Activated gamma-delta T cell treated with anti-CD3 and anti-CD28 coated beads, Interleukin-2, amount 50 U/mL, for 16 hours (primary cell): ENCODE results near the gene AHRR.
"Not testable (repeated sequence)": the region's sequence is repeated elsewhere in the genome, so short reads cannot be mapped to it uniquely, and the experiment has no call there.

Experiments used
- DNase-seq: peaks from one replicate; pipeline ENCODE4 v3.0.0-alpha.2; 2020; ENCODE audit warnings: low read depth

Gene AHRR

DNA sequence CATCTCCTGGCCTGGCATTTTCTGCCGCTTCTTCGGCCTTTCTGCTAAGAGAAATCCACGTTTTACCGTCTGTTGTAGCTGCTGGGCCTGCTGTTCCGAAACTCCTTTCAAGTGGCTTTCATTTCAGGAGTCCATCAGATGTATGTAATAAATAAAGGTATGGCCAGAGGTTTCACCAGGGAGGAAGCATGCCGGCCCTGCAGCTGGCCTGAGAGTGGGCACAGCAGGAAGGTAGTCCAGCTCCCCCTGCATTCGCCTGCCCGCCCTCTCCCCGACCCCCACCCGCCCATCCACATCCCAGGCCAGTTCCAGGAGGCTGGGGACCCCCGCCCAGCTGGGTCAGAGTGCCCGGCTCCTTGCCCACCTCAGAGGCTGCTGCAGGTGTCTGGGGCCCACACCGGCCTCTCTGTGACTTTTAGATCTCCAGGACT is 75.0 kb downstream of the AHRR start:
- DNase-seq = no peak

DNA sequence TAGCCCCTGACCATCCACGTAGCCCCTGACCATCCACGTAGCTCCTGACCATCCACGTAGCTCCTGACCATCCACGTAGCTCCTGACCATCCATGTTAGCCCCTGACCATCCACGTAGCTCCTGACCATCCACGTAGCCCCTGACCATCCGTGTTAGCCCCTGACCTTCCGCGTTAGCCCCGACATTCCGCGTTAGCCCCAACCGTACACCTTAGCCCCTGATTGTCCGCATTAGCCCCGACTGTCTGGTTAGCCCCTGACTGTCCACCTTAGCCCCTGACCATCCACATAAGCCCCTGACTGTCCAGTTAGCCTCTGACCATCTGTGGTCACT is 76.6 kb downstream of the AHRR start:
- DNase-seq = not testable (repeated sequence)

DNA sequence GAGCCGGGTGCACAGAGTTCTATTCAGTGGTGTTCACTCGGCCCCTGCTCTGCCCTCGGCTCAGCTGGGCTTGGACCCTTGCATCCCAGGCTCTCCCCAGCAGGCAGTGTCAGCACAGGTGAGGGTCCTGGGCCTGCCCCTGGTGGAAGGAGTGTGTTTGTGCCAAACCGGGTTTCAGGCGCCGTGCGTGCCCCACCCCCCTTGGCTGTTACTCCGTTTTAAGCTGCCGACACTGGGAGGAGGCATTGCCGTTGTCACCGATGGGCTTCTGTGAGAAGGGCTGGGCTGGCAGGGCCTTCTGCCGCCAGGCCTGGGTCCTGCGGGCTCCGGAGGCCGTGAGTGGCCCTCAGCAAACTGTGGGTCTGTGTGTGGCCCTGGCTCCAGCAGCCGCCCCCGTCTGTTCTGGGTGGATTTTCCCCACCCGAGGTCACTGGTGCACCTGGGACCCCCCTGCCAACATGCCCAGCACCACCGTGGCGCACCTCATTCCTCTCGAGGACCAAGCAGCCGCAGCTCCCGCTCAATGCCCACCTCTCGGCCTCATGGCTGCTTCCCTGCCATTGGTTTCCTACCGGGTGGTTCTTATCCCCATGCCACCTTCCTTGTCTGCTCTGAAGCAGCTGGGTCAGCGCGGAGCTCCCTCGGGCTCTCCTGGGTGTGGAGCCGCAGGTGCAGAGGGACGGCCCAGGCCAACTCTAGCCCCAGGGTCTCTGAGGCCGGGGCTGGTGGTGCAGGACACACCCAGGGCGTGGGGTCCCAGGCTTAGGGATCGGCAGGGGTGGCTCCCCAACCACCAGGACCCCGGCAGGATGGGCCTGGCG is 77.2 kb downstream of the AHRR start:
- DNase-seq = no peak

DNA sequence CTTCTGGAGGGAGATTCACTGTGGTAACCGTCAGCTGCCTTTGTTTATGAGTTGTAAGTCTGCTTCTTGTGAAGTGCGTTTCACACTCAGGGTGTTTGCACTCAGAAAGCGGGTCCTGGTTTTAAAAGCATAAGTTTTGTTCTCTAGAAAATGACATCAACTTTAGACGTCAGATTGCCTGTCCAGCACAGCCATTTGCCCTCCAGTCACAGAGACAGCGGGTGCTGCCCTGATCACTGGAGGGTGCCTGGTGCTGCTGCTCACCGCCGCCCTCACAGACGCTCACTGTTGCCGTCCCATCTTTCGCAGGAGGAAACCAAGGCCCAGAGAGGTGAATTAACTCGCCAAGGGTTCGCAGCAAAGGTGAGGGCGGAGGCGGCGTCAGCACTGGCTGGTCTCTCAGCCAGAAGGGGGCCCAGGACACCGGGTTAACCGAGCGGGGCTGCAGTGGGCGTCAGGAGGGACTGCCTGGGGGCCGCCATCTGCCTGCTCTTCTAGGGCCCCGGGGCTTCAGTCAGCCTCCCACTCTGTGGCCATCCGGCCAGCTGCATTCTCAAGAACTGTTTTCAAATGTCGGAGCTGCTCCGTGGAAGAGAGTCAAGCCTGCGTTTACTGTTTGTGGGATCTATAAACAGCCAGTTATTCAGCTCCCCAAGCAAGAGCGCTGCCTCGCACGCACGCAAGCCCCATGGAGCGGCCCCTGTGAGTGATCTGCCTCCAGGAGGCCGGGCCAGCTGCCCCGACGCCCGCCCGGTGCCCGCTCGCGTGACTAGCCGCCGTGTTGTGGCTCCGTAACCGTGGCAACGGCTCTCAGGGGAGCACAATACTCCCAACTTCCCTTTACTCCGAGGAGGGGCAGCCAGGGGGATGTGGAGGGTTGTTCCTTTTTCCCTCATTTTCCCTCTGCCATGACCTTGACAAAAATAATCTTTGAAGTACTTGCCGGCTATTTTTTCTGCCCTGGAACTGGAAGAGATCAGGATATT is 78.1 kb downstream of the AHRR start:
- peak; percentile 61 for DNase-seq

DNA sequence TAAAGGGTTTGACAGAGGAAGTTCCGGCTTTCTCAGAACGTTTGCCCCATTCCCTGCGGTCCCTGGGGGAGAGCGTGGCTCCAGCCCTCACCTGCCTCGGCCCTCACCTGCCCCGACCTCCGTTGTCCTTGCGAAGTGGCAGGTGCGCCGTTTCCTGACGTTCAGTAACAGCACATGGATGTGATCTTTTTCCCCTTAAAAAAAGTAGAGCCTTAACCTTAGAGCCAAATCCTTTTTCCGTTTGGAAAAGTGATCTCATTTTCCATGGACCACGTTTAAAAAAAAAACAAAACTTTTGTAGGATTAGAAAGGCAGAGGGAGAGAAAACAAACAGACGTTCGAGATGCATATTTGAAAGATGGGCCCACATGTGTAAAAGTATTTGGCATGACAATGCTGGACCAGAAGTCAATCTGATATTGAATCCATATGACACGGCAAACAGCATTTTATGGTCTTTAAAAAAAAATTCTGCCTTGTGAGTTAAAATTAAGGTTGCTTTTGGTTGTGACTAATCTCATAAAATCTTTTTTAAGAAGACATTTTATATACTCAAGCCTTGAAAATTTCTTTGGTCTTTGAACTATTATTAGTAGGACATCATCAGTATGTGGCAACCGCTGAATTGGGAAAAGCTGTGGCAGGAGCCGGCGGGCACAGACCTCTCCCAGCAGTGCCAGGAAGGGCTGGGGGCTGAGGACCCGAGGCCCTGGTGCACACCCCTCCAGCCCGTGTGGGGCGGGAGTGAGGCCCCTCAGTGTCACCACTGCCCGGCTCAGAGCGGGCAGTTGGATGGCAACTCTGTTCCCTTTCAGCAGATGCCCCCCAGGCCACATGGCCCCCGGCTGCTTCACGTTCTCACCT is 79.0 kb downstream of the AHRR start:
- DNase-seq = no peak

DNA sequence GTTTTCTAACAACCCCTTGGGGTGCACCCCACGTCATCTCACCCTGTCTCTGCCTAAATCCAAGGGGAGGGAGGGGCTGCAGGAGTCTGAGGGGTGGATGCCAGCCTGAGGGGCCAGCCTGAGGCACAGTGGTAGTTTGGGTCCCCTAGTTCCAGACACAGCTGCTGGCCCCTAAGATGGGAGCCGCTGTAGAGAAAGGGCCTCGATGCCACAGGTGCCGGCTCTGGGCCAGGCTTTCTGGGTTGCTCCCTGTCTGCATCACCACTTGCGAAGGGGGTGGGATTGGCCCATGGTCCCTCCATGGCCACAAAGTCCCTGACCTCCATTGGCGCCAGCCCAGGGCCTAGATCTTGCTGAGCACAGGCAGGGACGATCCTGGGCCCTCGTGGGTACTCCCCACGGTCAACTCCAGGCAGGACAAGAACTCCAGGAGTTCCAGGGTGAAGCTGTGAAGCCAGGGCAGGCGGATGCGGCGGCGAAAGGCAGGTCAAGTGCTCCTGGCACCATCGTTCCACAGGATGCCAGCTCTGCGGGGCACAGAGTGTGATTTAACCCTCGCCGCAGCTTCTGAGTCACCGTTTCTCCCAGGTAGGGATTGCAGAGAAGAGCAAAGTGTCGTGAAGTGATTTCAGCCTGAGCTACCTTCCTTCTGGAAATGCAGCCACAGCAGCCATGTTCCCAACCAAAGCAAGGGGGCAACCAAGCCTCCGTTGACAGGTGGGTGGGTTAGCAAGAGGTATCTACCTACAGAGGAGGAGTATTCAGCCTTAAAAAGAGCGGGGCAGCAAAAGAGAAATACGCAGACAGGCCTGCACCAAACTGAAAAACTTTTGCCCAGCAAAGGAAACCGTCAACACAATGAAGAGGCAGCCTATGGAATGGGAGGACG is 79.9 kb downstream of the AHRR start:
- DNase-seq = no peak

DNA sequence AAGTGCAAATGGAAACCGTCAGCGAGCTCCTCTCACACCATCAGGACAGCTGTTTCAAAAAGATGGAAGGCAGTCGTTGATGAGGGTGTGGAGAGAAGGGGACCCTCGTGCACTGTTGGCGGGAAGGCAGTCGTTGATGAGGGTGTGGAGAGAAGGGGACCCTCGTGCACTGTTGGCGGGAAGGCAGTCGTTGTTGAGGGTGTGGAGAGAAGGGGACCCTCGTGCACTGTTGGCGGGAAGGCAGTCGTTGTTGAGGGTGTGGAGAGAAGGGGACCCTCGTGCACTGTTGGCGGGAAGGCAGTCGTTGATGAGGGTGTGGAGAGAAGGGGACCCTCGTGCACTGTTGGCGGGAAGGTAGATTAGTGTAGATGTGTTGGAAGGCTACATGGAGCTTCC is 80.7 kb downstream of the AHRR start:
- DNase-seq = not testable (repeated sequence)

DNA sequence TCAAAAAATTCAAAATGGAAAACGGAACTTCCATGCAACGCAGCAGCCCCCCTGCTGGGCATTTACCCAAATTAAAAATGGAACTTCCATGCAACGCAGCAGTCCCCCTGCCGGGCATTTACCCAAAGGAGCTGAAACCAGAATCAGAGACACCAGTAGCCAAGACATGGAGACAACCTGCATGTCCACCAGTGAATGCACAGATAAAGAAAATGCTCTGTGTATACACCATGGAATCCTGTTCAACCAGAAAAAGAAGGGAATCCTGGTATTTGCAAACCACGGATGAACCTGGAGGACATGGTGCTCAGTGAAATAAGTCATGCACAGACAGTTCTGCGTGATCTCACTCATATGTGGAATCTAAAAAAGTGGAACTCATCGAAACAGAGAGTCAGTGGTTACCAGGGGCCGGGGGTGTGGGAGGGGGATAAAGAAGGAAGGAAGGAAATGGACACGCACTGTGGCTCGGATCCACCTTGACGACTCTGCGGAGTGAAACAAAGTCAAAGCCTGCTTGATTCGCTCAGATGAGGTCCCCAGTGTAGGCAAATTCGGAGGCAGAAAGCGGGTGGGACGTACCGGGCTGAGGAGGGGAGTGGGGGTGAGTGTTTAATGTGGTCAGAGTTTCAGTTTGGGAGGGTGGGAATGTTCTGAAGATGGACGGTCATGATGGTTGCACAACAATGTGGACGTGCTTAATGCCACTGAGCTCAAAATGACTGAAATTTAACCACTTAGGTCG is 81.3 kb downstream of the AHRR start:
- no peak for DNase-seq

DNA sequence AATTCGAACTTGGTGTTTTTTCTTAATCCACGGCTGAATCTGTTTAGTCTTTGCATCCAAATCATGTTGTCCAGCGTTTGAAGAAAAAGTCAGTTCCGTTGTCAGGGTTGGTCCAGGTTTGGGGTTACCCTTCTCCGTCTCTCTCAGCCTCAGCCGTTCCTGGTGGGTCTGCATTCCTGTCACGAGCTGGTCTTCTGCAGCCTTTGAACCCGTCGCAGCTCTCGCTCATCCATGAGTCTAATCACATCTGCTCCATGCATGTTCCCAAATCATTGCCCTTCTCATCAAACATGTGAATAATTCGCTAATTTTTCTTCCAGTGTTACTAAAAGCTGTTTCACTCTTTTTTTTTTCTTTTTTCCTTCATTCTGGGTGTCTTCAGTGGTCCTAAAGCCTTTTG is 82.5 kb downstream of the AHRR start:
- no peak for DNase-seq

DNA sequence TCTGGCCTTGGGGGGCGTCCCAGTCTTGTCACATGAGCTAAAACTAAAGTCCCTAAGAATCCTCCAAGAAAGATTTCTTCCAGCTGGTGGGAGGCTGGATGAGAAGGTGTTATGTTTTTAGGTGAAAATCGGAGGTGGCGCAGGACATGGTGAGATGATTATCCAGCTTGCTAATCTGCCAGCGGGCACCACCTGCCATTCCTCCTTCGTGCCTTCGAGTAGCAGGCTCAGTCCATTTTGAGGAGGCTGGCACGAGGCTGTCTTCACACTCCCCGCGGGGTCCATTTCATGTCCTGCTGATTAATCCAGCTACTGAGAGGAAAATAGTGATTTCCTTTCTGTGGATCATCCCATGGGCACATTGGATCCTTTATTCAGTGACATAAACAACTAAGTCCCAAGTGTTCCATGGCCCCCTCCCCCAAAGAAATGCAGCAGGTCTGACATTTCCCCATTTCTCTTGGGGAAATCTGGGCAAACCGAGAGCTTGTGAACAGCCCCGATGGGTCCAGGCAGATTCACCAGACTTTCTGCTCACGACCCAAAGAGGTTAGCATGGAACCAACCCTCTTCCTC is 83.2 kb downstream of the AHRR start:
- no peak for DNase-seq

DNA sequence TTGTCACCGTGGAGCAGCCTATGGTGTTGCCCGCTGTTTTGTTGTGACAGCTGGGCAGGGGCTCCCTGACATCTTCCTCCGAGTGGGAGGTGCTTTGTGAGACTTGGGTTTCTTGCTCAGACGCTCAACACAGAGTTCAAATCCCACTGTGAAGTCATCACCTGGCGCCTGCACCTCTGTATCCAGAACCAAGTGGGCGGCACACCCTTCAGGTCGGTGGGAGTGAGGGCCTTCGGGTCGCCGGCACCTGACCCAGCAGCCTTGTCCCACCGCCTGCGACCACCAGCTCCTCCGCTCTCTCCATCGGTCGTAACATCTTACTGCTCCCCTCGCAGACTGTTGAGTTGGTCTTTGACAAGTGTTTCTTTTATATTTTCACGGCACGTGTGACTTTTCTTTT is 83.9 kb downstream of the AHRR start:
- DNase-seq = no peak

DNA sequence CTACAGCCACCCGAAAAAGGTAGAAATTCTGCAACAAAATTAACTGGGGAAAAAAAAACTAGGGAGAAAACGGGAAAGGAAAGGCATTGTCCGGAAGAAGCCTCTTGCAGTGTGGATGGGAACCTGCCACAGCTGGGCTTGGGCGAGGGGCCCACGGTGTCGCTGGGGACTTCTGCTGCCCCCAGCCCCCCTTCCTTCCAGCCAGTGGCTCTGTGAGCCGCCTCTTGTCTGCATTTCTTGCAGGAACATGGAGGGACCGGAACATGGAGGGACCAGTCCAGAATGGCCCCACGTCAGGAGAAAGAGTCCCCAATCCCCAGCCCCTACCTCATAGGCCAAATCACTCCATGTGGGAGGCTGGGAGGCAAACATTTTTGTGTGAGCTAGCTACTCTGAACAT is 84.5 kb downstream of the AHRR start:
- DNase-seq = no peak

DNA sequence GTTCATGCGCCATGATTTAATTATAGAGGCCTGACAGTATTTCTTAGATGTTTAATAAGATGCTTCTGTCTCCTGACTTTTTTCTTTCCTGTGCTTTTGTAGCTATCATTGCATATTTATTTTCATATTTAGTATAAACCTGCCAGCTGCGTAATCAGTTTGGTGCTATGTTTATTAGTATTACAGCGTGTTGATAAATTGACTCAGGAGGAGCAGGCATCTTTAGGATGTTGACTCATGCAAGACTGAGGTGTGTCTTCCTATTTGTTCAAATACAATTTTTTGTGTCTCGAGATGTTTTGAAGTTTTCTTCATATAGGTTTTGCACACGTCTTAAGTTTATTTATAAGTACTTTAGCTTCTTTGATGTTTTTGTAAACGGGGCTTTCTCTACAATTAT is 85.5 kb downstream of the AHRR start:
- DNase-seq = no peak

DNA sequence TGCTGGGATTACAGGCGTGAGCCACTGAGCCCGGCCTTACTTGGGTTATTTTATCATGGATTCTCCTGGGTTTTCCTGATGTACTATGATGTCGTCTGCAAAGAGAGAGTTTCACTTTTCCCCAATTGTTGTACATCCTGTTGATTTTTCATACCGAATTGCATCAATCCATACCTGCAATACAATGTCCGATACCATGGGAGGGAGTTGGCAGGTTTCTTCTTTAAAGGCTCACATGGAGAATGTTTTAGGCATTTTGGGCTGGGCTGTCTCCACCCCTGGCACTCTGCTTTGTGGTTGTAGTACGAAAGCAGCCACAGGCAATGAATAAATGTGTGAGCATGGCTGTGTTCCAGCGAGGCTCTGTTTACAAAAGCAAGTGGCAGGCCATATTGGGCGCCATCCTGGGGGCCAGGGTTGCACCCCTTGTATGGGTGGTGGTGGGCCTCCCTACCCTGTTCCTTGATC is 86.3 kb downstream of the AHRR start:
- DNase-seq = no peak

DNA sequence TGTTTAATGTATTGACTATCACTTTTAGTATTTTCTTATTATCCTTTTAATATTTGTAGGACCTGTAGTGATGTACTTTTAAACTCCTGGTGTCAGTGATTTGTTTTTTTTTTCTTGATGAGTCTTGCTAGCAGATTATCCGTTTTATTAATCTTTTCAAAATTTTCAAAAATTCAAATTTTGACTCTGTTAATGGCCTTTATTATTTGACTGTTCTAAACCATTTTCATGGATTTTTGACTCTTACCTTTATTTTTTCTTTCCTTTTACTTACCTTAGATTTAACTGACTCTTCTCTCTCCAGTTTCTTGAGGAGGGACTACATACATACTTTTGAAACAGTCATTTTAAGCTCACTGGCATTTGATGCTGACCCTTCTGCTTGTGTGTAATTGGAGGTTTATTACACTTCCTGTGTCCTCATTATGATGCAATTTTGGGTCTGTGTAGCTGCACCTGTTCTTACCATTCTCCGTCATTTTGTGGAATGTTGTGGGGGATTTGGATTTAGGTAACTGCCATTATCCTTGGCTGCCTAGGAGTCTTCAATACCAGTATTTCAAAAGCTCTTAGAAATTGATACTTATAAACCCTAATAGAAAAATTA is 89.5 kb downstream of the AHRR start:
- no peak for DNase-seq

DNA sequence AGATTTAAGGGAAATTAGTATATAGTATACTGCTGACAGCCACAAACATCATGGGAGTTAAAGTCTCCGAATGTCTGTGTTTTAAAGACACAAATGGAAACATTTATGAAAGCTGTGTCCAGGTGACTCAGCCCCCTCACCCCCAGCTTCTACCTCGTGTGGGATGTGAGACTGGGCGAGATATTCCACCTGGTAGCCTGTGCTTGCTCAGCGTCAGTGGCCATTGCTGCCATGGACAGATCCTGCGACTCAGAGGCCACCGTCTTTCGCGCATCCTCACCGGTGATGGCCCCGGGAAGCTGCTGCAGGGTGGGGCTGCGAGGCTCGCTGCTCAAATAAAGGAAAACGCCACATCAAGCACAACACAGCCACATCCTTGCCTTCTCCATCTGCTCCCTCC is 90.2 kb downstream of the AHRR start:
- no peak for DNase-seq

DNA sequence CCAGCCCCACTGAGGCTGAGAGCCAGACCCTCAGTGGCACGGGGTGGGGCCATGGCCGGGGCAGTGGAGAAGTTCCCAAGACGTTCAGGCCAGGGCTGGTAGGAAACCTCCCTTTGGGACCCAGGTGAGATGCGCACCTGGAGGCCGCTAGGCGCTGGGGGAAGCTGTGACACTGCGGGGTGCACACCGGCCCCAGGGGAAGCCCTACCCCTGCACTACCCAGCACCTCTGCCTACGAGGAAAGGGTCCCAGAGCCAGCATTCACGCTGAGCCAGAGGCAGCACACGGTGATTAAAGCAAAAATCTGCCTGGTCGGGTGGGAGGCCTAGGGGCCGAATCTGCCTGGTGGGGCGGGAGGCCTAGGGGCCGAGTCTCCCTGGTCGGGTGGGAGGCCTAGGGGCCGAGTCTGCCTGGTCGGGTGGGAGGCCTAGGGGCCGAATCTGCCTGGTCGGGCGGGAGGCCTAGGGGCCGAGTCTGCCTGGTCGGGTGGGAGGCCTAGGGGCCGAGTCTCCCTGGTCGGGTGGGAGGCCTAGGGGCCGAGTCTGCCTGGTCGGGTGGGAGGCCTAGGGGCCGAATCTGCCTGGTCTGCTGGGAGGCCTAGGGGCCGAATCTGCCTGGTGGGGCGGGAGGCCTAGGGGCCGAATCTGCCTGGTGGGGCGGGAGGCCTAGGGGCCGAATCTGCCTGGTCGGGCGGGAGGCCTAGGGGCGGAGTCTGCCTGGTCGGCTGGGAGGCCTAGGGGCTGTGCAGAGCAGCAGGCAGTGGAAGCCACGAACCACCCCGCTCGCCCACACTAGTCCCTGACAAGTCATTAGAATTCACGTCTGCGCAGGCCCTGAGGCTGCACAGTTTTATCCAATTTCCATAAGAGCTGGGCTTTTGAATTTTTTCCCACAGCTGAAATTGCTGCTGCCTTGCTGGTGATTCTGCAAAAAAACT is 93.7 kb downstream of the AHRR start:
- not testable (repeated sequence) for DNase-seq

DNA sequence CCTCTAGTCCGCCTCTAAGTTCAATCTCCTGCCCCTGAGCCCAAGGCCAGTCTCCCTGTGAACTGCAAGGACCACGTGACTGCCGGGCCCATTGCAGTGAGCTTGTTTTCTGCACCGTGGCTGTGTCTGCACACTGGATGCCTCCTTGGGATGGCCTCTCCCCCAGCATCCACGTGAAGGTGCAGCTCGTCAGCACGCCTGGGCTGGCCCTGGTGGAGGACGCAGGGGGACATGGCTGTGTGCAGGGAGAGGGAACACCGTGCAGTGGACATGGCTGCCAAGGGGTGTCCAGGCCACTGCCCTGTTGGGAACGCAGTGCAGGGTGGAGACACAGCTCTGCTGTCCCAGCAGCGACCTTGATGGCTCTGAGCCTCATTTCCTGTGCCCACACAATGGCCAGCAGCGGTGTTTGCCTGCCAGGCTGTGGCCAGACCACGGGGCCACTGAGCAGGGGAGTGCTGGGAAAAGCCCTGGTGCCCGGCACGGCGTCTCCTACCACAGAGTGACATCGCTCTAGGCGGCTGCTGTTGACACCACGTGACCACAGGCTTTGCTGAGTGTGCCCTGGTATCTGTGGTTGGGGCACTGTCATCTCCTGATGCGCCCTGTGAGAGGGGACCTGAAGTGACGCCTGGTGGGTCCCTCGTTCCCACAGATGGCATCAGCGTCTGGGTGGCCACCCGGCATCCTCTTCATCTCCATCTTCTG is 94.6 kb downstream of the AHRR start:
- DNase-seq = no peak
